ENCODE measurements around the gene DNAH2.
"Not testable (repeated sequence)": the region's sequence is repeated elsewhere in the genome, so short reads cannot be mapped to it uniquely, and the experiment has no call there.

DNAH2 gene

DNA sequence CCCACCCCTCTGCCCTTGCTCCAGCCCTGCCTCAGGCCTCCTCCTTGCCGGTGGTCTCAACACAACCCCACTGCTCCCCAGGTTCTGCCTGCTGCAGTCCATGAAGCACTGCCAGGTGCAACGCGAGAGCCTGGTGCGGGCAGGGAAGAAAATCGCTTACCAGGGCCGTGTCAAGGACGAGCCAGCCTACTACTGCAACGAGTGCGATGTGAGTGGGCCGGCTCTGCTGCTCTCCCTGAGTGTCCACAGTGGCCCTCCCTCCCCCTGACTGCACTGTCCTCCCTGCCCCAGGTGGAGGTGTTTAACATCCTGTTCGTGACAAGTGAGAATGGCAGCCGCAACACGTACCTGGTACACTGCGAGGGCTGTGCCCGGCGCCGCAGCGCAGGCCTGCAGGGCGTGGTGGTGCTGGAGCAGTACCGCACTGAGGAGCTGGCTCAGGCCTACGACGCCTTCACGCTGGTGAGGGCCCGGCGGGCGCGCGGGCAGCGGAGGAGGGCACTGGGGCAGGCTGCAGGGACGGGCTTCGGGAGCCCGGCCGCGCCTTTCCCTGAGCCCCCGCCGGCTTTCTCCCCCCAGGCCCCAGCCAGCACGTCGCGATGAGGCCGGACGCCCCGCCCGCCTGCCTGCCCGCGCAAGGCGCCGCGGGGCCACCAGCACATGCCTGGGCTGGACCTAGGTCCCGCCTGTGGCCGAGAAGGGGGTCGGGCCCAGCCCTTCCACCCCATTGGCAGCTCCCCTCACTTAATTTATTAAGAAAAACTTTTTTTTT lies 135.6 kb downstream of the DNAH2 start:
- no peak for DNase-seq

DNA sequence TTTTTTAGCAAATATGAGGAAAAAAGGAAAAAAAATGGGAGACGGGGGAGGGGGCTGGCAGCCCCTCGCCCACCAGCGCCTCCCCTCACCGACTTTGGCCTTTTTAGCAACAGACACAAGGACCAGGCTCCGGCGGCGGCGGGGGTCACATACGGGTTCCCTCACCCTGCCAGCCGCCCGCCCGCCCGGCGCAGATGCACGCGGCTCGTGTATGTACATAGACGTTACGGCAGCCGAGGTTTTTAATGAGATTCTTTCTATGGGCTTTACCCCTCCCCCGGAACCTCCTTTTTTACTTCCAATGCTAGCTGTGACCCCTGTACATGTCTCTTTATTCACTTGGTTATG lies 136.1 kb downstream of the DNAH2 start:
- DNase-seq: no peak

DNA sequence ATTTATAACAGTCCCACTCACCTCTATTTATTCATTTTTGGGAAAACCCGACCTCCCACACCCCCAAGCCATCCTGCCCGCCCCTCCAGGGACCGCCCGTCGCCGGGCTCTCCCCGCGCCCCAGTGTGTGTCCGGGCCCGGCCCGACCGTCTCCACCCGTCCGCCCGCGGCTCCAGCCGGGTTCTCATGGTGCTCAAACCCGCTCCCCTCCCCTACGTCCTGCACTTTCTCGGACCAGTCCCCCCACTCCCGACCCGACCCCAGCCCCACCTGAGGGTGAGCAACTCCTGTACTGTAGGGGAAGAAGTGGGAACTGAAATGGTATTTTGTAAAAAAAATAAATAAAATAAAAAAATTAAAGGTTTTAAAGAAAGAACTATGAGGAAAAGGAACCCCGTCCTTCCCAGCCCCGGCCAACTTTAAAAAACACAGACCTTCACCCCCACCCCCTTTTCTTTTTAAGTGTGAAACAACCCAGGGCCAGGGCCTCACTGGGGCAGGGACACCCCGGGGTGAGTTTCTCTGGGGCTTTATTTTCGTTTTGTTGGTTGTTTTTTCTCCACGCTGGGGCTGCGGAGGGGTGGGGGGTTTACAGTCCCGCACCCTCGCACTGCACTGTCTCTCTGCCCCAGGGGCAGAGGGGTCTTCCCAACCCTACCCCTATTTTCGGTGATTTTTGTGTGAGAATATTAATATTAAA lies 136.7 kb downstream of the DNAH2 start:
- no peak for DNase-seq

DNA sequence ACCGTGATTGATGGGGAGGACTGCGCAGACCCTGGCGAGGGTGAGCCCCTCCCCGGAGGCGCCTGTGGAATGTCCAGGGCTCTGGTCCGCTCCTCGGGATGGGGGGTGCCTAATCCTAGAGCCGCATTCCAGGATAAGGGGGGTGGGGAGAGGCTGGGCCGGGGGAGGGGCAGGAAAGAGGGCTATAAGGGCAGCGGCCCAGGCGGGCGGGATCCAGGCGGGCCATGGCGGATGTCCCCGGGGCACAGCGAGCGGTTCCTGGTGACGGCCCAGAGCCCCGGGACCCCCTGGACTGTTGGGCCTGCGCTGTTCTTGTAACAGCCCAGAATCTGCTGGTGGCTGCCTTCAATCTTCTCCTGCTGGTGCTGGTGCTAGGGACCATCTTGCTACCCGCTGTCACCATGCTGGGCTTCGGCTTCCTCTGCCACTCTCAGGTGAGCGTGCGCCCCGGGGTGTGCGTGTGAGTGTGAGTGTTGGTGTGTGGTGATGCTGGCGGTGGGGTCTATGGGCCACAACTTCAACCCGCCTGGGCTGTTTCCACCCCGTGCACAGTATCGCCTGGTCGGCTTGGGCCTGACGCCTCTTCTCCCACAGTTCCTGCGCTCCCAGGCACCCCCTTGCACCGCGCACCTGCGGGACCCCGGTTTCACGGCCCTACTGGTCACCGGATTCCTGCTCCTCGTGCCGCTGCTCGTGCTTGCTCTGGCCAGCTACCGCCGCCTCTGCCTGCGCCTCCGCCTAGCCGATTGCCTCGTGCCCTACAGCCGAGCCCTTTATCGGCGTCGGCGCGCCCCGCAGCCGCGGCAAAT lies 137.5 kb downstream of the DNAH2 start, which contains the start of gene TMEM88:
TMEM88 (plus strand) TSS at position 216 of the 809 bp plus-strand sequence; CDS start at position 225, 9 bp downstream.
- no peak for DNase-seq

DNA sequence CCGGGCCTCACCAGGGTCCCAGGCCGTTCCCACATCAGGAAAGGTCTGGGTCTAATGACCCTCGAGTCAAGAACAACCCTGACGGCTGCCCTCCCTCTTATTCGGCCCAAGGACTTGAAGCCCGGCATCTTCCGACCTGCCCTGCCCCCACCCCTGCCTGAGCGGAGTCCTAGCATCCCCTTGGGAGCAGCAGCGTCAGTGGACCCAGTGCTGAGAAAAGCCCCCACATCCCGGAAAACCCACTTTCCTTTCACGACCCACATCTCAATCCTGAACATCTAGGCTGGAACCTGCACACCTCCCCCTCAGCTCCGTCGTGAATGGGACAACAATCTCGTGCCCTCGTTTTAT lies 138.1 kb downstream of the DNAH2 start:
- DNase-seq: no peak

DNA sequence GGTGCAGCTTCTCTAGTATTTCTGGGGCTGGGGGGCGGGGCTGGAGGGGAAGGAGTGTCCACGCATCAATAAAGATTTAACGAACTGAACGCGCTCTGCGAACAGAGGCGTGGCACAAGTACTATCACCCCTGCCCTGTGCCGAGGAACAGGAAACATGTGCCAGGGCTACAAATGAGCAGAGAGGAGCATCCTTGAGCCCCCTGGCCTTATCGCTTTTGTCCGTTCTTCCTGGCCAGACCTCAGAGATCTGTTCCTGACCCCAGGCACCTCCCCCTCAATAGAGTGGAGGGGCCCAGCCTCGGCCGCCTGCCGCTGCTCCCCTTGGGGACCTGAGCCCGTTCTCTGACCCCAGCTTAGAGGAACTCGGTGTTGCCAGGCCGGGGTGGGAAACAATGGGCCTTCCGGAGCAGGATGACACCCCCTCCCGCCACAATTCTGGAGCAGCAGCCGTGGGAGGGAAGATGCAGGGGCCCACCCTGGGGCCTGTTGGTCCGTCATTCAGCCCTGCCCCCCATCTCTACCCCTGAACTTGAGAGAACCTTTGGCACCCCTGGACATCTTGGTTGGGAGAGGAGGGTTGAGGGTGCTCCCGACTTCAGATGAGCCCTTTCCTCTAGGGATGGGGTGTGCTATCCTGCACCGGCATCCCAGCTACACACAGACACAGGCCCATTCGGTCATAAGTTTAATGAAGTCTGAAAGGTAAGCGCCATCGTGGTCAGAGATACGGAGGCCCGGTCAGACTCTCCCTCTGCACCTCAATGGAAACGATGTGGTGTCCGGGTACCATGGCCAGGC lies 138.7 kb downstream of the DNAH2 start:
- DNase-seq: no peak

DNA sequence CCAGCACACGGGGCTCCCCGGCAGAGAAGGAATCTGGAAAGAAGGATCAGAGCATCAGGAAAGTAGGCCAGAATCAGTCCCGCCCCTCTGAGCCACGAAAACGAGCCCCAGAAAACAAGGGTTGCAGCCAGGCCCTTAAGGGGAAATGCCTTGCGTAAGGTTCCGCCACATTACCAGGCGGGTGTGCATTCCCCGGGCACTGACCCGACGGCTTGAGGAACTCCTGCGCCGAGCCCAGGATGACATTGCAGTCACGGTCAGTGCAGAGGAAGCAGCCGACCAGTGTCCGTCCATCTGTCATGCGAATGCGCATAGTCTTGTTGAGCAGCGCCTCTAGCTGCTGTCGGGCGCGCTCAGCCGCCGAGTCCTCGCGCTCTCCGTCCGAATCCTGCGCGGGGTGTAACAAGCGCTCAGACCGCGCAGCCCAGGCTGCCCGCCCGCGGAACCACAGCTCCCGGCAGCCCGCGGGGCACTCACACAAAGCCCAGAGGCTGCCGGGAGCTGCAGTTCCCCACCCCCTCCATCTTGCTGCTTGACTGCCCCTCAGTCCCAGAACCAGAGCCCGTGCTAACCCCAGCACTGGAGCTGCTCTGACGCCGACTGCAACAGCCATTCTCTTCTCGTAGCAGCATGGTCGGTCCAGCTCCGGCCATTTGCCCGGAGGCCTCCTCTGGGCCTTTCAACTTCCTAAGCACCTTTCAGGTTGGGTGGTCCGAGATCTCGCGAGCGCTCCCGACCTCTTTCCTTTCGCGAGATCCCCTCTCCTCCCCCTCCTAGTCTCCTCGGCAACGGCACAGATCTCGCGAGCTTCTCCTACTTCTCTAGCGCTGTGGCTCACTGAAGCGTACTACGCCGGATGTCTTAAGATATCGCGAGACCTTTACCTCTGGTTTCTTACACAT lies 139.5 kb downstream of the DNAH2 start, which contains the start of gene NAA38:
NAA38 (minus strand) TSS at position 749 of the 902 bp plus-strand sequence; CDS start at position 653, 96 bp downstream.
- DNase-seq: peak; percentile 99

DNA sequence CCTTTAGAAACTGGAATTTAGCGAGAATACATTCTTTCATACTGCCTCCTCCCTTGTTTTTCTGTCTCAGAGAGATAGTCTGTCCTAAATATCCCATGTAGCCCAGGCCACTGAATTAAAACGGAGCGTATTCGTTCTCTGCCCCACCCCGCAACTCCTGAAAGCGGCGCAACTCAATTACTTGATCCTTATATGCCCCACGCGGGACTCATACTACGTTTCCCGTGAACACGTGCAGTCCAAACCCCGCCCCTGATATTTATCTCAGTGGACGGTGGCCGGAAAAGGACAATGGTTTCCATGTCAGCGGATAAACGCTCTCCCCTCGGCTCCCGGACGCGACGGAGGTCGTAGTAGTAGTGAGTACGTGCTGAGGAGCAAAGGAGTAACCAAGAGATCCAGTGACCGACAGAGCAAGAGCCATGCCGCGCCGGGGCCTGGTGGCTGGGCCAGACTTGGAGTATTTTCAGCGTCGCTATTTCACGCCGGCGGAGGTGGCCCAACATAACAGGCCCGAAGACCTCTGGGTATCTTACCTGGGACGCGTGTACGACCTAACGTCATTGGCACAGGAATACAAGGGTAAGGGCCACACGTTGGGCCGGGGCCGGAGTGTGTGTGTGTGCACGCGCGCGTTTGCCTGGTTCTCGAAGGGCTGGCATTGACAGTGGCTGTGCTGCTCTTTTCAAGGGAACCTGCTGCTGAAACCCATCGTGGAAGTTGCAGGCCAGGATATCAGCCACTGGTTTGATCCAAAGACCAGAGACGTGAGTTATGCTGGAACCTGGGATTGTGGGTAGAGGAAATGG lies 140.4 kb downstream of the DNAH2 start, which contains the start of gene CYB5D1:
CYB5D1 (plus strand) TSS at position 291 of the 809 bp plus-strand sequence; CDS start at position 423, 132 bp downstream.
- peak; percentile 88 for DNase-seq

DNA sequence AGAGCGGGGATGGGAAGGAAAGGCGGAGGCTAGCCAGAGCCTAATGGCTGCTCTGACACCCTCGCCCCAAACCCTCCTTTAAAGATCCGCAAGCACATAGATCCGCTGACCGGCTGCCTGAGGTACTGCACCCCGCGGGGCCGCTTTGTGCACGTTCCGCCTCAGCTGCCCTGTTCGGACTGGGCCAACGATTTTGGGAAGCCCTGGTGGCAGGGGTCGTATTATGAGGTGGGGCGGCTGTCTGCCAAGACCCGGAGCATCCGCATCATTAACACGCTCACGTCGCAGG lies 140.9 kb downstream of the DNAH2 start:
- no peak for DNase-seq

DNA sequence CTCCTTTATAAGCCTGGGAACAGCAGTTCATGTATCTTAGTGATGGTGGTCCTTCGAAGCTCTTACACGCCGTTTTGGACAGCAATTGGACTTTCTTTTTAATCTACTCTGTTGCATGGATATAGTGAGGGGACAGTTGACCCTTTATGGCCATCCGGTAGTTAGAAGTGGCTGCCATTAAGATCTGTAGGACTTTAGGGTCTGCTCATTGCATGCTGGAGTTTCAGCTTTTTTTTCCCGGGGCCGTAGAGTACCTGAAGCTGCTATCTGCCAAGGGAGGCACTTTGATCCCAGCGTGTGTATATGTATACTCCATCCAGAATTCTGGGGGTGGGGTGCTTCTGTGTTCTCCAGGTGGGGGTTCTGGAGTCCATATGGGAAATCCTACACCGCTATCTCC lies 141.5 kb downstream of the DNAH2 start:
- DNase-seq: no peak

DNA sequence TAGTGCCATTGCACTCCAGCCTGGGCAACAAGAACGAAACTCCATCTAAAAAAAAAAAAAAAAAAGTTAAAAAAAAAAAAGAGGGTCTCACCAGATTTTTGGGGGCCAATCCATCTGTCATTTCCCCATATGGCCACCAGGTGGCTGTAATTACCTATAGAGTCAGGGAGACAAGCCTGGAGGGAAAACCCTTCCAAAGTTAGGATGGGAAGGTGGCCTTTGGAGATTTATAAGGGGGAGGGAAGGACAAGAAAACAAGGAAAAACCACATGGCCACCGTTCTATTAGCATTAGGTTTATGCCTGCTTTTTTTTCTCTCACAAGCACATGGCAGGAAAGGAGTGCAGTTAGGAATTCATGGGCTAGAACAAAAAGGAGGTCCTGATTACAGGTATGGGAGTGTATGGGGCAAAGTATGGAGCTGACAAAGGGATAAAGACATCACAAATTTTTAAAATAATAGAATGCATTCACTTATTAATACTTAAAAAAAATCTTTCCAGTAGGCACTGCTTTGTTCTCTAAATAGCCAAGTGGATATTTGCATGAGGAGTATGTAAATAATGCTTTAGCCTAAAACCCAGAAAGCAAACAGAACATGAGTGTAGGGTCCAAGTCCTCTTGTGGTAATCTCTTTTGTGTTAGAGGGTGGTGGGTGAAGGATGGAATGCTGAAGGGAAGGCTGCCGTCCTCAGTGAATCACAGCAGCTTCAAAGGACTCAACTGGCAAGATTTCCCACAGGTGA lies 145.3 kb downstream of the DNAH2 start:
- DNase-seq: no peak

DNA sequence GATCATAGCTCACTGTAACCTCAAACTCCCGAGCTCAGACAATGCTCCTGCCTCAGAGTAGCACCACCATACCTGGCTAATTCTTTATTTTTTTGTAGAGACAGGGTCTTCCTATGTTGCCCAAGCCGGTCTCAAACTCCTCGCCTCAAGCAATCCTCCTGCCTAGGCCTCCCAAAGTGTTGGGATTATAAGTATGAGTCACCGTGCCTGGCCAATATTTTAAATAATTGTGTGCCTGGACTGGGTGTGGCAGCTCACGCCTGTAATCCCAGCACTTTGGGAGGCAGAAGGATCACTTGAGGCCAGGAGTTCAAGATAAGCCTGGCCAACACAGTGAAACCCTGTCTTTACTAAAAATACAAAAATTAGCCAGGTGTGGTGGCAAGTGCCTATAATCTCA lies 146.8 kb downstream of the DNAH2 start:
- not testable (repeated sequence) for DNase-seq

DNA sequence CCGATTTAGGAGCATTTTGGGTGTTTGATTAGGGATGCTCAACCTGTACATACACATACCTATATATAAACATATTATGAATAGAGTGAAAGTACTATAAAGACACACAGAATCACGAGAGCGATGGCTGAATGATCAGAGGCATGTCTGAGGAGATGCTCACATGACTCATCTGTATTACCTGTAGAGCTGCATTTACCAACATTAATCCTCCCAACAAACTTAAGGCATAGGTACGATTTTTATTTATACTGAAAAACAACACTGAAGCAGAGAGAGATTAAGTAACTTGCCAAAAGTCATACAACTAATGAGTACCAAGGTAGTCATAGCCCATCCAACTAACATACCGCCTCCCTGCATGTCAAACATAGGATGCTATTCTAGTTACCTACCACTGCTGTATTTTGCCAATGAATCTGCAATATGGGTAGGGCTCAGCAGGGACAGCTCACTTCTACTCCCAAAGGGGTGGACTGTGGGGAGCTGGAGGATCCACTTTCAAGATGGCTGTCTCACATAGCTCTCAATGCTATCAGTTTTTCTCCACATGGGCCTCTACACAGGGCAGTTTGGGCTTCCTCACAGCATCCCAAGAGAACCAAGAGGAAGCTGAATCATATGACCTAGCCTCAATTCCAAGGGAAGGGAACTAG lies 147.6 kb downstream of the DNAH2 start:
- no peak for DNase-seq

DNA sequence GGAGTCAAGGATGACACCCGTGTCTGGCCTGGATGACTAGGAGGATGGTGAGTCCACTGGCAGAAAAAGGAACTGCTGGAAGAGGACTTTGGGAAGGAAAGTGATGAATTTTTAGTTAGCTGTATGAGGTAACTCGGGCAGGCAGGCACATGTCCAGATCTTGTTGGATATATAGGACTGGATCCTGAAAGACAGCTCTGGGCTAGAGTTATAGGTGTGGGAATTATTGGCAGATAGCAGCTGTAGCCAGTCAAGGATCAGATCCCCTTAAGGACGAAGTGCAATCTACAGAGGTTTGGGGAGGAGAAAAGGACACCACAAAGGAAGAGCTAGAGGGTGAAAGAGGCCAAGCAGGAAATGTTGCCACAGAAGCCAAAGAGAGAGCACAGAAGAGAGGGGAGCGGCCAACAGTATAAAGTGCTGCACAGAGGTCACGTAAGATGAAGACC lies 150.4 kb downstream of the DNAH2 start:
- no peak for DNase-seq

DNA sequence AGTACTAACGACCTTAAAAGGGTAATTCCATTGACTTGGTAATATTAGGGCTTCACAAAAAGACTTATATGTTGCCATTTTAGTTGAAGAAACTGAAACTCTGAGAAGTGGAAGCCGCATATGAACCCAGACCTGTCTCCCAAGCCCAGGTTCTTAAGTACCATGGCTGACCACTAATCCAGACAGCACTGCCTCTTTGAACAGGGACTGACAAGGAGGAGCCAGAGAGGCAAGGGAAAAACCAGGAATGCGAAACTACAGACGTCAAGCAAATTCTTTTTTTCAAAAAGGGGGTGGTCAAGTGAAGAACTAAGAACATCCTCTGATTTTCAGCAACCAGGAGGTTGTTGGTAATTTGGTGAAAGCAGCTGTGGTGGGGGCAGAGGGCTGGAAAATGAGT lies 155.5 kb downstream of the DNAH2 start:
- DNase-seq: no peak

DNA sequence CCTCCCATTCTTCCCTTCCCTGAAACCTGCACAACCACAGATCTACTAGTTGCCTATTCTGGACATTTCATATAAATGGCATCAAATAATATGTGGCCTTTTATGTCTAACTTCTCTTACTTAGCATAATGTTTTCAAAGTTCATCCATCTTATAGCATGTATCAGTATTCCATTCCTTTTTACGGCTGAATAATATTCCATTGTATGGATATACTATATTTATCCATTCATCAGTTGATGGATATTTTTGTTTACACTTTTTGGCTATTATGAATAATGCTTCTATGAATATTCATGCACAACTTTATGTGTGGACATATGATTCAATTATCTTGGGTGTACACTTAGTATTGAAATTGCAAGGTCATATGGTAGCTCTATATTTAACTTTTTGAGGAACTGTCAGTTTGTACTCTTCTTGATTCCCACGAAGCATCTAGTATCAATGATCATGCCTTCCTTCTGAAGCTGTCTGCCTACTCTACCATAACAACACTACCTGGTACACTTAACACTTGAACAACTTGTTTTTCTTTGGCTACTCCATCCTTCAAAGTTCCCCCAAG lies 158.3 kb downstream of the DNAH2 start:
- no peak for DNase-seq

DNA sequence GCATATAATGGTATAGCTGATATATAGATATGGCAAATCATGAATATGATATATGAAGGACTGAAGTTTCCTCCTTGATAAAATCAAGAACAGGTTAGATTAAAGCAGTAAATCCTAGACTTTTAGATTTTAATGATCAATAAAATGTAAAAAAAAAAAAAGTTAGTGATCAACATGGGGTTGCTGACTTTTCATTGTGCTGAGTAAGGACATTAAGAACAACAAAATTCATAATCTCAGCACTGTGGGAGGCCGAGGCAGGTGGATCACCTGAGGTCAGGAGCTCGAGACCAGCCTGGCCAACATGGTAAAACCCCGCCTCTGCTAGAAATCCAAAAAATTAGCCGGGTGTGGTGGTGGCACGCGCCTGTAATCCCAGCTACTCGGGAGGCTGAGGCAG lies 160.7 kb downstream of the DNAH2 start:
- DNase-seq: no peak

DNA sequence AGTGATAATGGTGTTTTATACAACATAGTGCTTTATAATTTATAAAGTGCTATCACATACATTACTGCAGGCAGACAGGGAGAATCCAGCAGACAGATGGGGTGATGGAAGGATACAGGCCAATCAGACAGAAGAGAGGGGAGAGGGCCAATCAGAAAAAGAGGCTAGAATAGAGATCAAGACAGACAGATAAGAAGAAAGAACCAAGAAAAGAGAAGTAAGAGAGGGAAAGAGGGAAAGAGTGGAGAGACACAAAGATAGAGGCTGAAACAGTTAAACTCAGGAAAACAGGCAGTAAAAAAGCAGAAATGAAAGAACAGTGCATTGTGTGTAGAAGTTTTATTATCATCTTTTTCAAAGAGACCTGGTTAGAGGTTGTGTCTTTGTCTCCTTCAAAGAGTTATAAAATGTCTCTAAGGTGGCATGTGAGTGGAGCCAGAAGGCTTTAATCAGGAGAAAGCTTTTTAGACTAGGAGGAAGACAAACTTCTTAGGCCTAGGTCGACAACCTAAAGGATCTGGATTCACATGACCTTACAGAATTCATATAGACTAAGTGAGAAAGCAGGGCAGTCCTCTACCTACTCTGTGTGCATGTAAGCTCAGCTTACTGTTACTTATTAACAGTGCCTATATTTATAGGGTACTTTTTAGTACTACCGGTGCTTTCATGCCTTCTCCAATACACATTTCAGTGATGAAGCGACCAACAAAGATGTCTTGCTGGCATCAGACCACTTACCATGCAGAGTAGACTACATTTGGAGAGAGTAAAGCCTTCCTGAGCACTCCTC lies 162.7 kb downstream of the DNAH2 start:
- no peak for DNase-seq
